ENCODE data around the gene GAREM1. TPM values are rescaled to one million over a fixed set of nuclear protein-coding genes. Genes with fewer than 3 reads are reported as not detected.

Gene GAREM1
- total and polyA plus RNA-seq, 9 of the 15 experiments (the other 6 are each of a cell fraction or from before 2014, with no cell fraction given): 0.03 to 0.33 (median 0.07) TPM; not detected in 1

DNA sequence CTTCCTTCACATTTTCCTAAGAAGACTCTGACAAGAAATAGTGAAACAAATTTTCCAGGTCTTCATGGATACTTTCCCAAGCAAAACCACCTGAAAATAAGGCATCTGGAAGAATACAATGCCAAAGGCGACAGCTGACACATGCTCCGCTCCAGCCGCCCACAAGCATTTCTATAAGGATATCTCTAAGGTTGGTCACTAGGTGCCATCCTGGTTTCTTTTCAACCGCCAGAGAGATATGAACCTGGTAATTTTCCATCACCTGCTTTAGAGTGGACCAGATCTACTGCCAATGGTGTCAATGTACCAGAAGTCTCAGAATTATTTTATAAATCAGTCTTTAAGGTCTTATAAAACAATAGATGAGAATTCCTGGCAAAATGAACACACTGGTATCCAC lies 97.2 kb downstream of the GAREM1 start (continued):
- TF ChIP-seq SREBF2 (CRISPR knock-in tag; IDR thresholded peaks at IDR 0.05) (no peak), SIN3B (IDR thresholded peaks at IDR 0.05; ENCODE audit: low read depth) (no peak), XRCC3 (IDR thresholded peaks at IDR 0.05) (no peak)

DNA sequence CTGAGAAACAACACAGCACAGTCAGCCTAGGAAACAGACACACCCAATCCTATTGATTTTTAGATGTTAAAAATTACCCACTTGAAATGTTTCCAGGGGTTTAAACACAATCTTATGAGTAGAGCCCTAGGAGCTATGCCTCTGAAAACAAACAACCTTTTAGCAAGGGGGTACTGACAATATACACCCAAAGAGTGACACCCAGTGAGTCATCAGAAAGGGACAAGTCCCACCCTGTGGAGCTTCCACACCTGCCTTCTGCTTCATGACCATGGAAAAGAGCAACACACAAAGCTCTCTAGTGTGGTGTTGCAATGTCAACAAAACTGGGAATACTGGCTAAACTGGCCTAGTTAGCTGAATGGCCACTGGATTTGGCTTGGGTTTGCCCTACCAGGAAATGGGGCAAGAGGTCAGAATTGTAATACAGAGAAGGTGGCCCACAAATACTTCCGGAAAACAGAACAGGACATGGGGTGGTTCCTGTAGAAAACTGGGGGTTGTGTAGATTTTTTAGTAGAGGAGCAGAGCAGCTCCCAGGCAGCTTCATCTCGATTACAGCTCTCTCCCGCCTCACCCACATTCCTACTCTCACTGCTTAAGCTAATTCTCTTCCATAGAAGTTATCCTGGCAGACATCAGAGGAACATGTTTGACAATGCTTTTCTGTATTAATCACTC lies 98.2 kb downstream of the GAREM1 start:
- H3K4me2 ChIP-seq (ENCODE audit: insufficient read depth, low read length): no peak overlapping the region
- intact Hi-C loops (cut with micrococcal nuclease) (no loop called here), in situ Hi-C loops (cut with MboI) (no loop called here)
- ChIA-PET POLR2A (no interaction called here), CTCF (ENCODE audit: low intra/inter-chr PET ratio) (no interaction called here)
- no peak overlapping the region for H2AFZ ChIP-seq (ENCODE audit: low read depth, low read length)
- FAIRE-seq (no peak), ATAC-seq (no peak), DNase-seq (ENCODE audit: extremely low read depth in 1 of 4, low spot score in 3 of 4) (no peak)
- no peaks in the 10 kb centered on the region for H3K4me1 ChIP-seq (replicated peaks in 1 of 2; ENCODE audit: control insufficient read depth in 2 of 2, insufficient read depth in 2 of 2, low read length in 2 of 2)
- no peaks in the 10 kb centered on the region for H3K9me1 ChIP-seq (ENCODE audit: control insufficient read depth, insufficient read depth, low read length)
- BruUV-seq (replicated peaks): no TSS peak
- no peaks in the 10 kb centered on the region for H3K9me3 ChIP-seq (replicated peaks; ENCODE audit: control insufficient read depth, insufficient read depth, low read depth, low read length)
- no peak overlapping the region for H3K4me3 ChIP-seq
- TF ChIP-seq, protein P1, sequence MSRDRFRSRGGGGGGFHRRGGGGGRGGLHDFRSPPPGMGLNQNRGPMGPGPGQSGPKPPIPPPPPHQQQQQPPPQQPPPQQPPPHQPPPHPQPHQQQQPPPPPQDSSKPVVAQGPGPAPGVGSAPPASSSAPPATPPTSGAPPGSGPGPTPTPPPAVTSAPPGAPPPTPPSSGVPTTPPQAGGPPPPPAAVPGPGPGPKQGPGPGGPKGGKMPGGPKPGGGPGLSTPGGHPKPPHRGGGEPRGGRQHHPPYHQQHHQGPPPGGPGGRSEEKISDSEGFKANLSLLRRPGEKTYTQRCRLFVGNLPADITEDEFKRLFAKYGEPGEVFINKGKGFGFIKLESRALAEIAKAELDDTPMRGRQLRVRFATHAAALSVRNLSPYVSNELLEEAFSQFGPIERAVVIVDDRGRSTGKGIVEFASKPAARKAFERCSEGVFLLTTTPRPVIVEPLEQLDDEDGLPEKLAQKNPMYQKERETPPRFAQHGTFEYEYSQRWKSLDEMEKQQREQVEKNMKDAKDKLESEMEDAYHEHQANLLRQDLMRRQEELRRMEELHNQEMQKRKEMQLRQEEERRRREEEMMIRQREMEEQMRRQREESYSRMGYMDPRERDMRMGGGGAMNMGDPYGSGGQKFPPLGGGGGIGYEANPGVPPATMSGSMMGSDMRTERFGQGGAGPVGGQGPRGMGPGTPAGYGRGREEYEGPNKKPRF (IDR thresholded peaks at IDR 0.05; ENCODE audit: low read depth, low read length): no peak
- no peak for TF ChIP-seq RBFOX2 (IDR thresholded peaks at IDR 0.05; ENCODE audit: low read depth, low read length)
- TF ChIP-seq ZFP36 (IDR thresholded peaks at IDR 0.05; ENCODE audit: low read depth, low read length, partially characterized antibody): no peak
- TF ChIP-seq, protein P2, sequence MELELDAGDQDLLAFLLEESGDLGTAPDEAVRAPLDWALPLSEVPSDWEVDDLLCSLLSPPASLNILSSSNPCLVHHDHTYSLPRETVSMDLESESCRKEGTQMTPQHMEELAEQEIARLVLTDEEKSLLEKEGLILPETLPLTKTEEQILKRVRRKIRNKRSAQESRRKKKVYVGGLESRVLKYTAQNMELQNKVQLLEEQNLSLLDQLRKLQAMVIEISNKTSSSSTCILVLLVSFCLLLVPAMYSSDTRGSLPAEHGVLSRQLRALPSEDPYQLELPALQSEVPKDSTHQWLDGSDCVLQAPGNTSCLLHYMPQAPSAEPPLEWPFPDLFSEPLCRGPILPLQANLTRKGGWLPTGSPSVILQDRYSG (tag; conservative IDR thresholded peaks at IDR 0.05; ENCODE audit: low read depth): no peak
- TF ChIP-seq XRCC5 (IDR thresholded peaks at IDR 0.05; ENCODE audit: low read depth, low read length): no peak
- TF ChIP-seq, protein P3, sequence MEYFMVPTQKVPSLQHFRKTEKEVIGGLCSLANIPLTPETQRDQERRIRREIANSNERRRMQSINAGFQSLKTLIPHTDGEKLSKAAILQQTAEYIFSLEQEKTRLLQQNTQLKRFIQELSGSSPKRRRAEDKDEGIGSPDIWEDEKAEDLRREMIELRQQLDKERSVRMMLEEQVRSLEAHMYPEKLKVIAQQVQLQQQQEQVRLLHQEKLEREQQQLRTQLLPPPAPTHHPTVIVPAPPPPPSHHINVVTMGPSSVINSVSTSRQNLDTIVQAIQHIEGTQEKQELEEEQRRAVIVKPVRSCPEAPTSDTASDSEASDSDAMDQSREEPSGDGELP (CRISPR knock-in tag; IDR thresholded peaks at IDR 0.05; ENCODE audit: borderline replicate concordance): no peak
- no peaks in the 10 kb centered on the region for H3K79me2 ChIP-seq (ENCODE audit: control insufficient read depth, insufficient read depth, low read length)
- no peaks in the 10 kb centered on the region for H3K27me3 ChIP-seq (ENCODE audit: control insufficient read depth in 2 of 2, insufficient read depth in 2 of 2, low read length in 2 of 2)
- WGBS (ENCODE audit: insufficient coverage, low coverage, missing lambda C conversion rate): 0% methylated on average over 3 of the region's 3 CpGs
- no peaks in the 10 kb centered on the region for H4K20me1 ChIP-seq (replicated peaks; ENCODE audit: control insufficient read depth, insufficient read depth, low read length)
- H3K27ac ChIP-seq (ENCODE audit: extremely low read depth, low read depth, low read length): no peak overlapping the region
- H3K36me3 ChIP-seq (ENCODE audit: control insufficient read depth, insufficient read depth, low read length): no peaks in the 10 kb centered on the region
- H3K9ac ChIP-seq (ENCODE audit: insufficient read depth in 1 of 2, low read depth in 2 of 2, low read length in 2 of 2): no peak overlapping the region
